Mucosa of stomach (tissue), 1 donor: Measurements from ENCODE around the gene ZNF362.
"Not testable (repeated sequence)": the region's sequence is repeated elsewhere in the genome, so short reads cannot be mapped to it uniquely, and the experiment has no call there.

ENCODE experiments used
- H3K27me3 ChIP-seq: one replicate; pipeline ENCODE4 v1.7.0; 2013; ENCODE audit warnings: mild to moderate bottlenecking, low read length; ENCODE audit not compliant: control insufficient read depth, insufficient read depth
- H3K36me3 ChIP-seq: one replicate; pipeline ENCODE4 v1.7.0; 2013; ENCODE audit warnings: low read length; ENCODE audit not compliant: control insufficient read depth, insufficient read depth
- H3K4me1 ChIP-seq: one replicate; pipeline ENCODE4 v1.7.0; 2013; ENCODE audit warnings: mild to moderate bottlenecking, low read length; ENCODE audit not compliant: control insufficient read depth, insufficient read depth
- H3K4me3 ChIP-seq: one replicate; pipeline ENCODE4 v1.7.0; 2013; ENCODE audit warnings: low read length
- H3K9ac ChIP-seq: one replicate; pipeline ENCODE4 v1.7.0; 2013; ENCODE audit warnings: mild to moderate bottlenecking, low read length, moderate library complexity
- H3K9me3 ChIP-seq: one replicate; pipeline ENCODE4 v1.7.0; 2013; ENCODE audit warnings: mild to moderate bottlenecking, low read length, moderate library complexity; ENCODE audit not compliant: control insufficient read depth
- donor health status: Pancreatic carcinoma.

ZNF362 gene

DNA sequence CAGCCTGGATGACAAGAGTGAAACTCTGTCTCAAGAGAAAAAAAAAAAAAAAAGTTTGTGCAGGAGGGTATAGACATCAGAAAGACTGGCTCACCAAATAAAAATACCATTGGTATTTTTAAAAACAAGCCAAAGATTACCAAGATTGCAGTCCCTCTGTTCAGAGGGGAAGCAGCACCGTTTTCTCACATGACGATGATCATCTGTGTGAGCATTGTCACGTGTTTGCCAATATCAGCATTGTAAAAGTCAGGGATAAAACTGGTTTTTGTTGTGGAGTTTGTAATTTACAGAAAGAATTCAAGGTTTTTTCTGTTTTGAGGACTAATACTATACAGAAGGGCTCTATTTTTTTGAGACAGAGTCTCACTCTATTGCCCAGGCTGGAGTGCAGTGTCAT is 26.5 kb downstream of the ZNF362 start:
- H3K4me1 ChIP-seq: no peaks in the 10 kb centered on the region
- H3K4me3 ChIP-seq: no peak overlapping the region
- H3K9me3 ChIP-seq: no peaks in the 10 kb centered on the region
- no peak overlapping the region for H3K9ac ChIP-seq
- H3K36me3 ChIP-seq: peaks cover 10% of the 10 kb centered on the region
- no peaks in the 10 kb centered on the region for H3K27me3 ChIP-seq

DNA sequence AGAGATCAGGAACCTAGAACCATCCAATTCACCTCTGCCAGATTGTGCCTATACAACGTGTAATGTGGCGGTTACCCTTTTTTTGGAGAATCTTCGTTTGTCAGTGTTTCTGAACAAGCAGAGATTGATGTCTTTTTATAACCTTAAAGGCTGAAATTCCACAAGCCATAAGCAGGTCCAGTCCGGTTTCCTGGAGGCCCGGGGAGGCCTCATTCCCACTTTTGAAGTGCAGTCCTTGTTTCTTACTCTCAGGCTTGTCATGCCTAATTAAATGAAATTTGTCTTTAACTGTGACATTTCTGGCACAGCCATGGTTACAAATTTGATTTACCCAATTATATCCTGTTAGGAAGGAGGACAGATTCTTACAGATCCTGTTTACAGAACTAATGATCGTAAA is 27.8 kb downstream of the ZNF362 start:
- Histone ChIP-seq H3K36me3 (peaks cover 10% of the 10 kb centered on the region), H3K9me3 (no peaks in the 10 kb centered on the region), H3K27me3 (no peaks in the 10 kb centered on the region), H3K9ac (no peak overlapping the region), H3K4me3 (no peak overlapping the region), H3K4me1 (no peaks in the 10 kb centered on the region)

DNA sequence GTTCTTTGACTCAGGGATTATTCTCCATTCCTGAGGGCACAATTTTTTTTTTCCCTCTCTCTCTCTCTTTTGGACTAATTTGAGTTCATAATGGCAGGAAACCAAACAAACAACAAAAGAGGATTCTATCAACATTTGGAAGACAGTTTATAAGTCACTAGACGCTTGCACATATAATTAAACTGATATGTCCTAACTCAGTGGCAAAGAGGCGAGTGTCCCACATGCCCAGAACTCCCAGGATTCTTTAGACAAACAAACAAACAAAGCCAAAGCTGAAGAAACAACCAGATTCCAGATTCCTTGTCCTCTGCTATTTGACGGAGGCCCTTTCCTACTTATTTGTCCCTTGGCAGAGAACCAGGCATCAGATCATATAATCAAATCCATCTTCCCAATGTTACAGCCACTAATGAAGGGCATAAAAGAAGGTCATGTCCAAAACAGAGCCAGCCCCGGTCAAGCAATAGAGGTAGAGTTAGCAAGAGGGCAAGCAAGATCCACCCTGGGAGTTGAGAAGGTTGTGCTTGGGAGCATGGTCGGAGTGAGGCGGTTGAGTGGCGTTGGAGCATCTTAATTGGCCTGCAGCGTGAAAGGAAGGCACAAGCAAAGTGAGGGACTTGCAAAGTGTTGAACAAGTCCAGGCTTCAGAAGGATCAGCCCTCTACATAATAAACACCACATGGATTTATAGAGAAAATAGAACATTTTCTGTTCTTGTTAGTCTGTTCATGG is 30.3 kb downstream of the ZNF362 start:
- Histone ChIP-seq H3K4me3 (no peak overlapping the region), H3K4me1 (no peaks in the 10 kb centered on the region), H3K27me3 (no peaks in the 10 kb centered on the region), H3K36me3 (peaks cover 3% of the 10 kb centered on the region), H3K9me3 (no peaks in the 10 kb centered on the region), H3K9ac (no peak overlapping the region)

DNA sequence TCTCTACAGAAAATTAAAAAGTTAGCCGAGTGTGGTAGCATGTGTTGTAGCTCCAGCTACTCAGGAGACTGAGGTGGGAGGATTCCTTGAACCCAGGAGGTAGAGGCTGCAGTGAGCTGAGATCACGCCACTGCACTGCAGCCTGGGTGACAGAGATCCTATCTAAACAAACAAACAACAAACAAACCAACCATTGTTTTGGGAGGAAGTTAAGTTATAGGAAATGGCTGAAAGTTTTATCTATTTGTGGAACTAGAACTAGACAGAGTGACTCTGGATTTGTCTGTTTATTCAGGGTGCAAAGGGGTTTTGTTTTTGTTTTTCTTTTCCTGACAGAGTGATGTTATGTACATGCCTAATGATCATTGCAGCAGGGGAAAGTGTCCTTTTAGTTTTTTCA is 31.0 kb downstream of the ZNF362 start:
- no peak overlapping the region for H3K9ac ChIP-seq
- no peaks in the 10 kb centered on the region for H3K27me3 ChIP-seq
- no peak overlapping the region for H3K4me3 ChIP-seq
- no peaks in the 10 kb centered on the region for H3K4me1 ChIP-seq
- H3K9me3 ChIP-seq: no peaks in the 10 kb centered on the region
- H3K36me3 ChIP-seq: no peaks in the 10 kb centered on the region

DNA sequence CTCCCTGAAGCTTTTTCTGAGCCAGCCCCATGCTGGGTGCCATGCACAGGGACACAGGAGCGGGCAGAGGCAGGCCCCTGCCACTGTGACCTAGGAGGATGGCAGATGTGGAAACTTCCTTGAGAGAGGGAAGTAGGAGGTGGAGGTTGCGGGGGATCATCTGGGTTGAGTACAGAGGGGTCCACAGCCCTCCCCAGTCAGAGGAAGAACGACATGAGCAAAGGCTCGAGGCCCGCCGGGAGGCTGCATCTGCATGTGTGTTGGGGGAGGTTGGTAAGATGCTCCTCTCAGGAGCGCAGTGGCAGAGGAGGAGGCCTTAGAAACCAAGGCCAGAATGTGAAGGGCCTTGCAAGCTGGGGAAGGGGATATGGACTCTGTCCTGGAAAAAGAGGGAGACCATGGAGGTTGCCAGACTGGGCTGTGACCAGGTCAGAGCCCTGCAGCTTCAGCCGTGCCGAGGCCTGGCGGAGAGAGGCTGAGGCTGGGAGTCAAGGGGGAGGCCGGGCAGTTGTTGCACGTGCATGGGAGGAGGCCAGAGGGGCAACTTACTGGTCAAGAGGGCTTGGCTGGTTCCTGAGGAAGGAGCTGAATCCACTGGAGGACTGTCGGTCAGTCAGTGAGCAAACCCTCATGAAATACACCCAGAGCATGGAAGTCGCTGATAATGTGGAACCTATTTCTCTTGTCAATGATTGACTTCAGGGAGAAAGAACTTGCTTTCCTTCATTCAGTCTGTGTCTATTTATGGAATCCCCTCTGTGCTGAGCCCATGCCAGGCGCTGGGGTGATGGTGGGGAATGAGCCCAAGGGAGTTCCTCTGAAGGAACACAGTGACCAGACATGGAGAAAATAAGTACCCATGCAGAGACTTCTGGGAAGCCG is 32.9 kb downstream of the ZNF362 start:
- H3K9ac ChIP-seq: no peak overlapping the region

DNA sequence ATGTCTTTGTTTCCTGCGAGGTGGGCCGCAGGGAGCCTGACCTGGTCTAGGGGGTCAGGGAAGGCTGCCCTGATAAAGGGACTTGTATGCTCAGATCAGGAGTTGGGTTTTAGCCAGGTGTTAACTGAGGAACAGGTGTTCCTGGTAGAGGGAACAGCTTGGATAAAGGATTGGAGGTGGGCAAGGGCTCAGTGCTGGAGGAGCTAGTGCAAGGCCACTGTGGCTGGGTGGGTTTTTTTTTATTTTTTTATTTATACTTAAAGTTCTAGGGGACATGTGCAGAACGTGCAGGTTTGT is 33.5 kb downstream of the ZNF362 start:
- no peaks in the 10 kb centered on the region for H3K36me3 ChIP-seq
- no peaks in the 10 kb centered on the region for H3K27me3 ChIP-seq
- no peaks in the 10 kb centered on the region for H3K9me3 ChIP-seq
- H3K4me1 ChIP-seq: no peaks in the 10 kb centered on the region
- no peak overlapping the region for H3K4me3 ChIP-seq
- H3K9ac ChIP-seq: no peak overlapping the region

More for the DNA sequence above, 32.9 kb downstream of the ZNF362 start:
- no peaks in the 10 kb centered on the region for H3K36me3 ChIP-seq
- H3K27me3 ChIP-seq: no peaks in the 10 kb centered on the region
- H3K9me3 ChIP-seq: no peaks in the 10 kb centered on the region
- H3K4me1 ChIP-seq: no peaks in the 10 kb centered on the region
- no peak overlapping the region for H3K4me3 ChIP-seq

DNA sequence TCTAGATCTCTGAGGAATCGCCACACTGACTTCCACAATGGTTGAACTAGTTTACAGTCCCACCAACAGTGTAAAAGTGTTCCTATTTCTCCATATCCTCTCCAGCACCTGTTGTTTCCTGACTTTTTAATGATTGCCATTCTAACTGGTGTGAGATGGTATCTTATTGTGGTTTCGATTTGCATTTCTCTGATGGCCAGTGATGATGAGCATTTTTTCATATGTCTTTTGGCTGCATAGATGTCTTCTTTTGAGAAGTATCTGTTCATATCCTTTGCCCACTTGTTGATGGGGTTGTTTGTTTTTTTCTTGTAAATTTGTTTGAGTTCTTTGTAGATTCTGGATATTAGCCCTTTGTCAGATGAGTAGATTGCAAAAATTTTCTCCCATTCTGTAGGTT is 34.3 kb downstream of the ZNF362 start:
- not testable (repeated sequence) for H3K4me1 ChIP-seq, H3K27me3 ChIP-seq, H3K9ac ChIP-seq, H3K36me3 ChIP-seq, H3K9me3 ChIP-seq, H3K4me3 ChIP-seq

DNA sequence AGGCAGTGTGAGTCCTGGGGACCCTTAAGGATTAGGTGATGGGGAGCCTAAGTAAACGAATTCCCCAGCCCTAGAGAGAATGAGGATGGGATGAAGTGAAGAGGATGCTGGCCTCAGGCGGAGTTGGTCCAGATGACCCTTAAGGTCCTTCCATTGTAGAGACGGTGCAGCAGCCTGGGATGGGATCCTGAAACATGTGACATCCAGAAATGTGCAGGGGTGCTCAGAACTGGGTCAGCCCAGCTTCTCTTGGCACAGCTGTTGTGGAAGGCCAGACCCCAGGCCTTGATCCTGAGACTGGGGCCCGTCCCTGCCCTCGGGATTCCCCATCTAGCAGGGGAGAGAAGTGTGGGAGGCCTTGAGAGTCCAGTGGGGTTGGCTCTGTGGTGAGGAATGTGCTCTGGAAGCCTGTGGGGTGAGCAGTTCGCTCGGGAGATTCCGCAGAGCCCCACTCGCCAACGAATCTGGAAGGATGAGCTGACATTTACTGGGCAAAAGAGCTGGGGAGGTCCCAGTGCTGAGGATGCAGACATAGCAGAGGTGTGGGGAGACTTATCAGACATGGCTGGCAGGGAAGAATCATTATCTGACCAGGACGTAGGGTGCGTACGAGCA is 36.5 kb downstream of the ZNF362 start:
- H3K9ac ChIP-seq: no peak overlapping the region
- no peaks in the 10 kb centered on the region for H3K9me3 ChIP-seq
- H3K4me3 ChIP-seq: no peak overlapping the region
- H3K27me3 ChIP-seq: no peaks in the 10 kb centered on the region
- H3K4me1 ChIP-seq: peaks cover 7% of the 10 kb centered on the region
- H3K36me3 ChIP-seq: no peaks in the 10 kb centered on the region

DNA sequence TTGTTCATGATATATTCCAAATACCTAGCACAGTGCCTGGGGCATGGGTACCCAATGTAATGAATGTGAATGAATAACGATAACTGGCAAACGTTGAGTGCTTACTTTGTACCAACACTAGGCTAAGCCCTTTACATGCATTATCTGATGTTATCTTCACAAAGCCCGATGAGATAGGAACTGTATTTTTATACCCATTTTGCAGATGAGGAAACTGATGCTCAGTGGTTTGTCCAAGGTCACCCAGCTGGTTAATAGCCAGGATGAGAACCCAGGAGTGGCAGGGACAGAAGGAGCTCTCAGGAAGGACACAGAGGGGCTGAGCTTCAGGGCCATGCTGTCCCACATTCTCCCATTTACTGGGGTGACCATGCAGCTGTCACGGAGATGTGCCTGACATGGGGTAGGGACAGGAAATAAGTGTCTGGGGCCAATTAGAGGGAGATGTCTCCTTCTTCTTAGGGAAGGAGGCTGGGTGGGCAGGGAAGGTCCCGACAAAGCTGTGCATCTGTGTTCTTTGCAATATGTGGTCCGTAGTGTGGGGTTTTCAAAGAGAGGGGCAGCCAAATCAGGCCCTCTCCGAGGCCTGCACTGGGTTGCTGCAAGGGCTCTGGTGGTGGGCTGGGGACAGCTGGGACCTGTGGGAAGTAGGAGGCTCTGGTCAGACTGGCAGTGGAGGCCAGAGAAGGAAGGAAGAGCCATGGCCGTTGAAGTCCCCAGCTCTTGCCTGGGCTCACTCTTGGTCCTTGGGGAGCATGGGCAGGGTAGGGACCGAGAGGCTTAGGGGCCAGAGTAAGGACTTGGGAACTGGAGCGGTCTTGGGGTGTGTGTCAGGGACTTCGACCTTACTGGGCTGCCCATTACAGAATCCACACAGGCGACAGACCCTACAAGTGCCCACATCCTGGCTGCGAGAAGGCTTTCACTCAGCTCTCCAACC is 38.0 kb downstream of the ZNF362 start:
- H3K36me3 ChIP-seq: no peaks in the 10 kb centered on the region
- no peaks in the 10 kb centered on the region for H3K27me3 ChIP-seq

DNA sequence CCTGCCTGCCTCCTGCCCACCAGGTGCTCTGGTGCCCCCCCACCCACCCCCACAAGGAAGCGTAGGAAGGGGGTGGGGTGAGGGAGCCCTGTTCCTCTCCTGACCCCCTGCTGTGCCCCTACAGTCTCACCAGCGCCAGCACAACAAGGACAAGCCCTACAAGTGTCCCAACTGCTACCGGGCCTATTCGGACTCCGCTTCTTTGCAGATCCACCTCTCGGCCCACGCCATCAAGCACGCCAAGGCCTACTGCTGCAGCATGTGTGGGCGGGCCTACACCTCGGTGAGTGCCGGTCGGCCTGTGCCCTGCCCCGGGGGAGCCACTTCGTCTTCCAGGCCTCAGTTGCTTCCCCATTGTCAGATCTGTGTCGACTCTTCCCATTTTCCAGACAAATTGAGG is 38.7 kb downstream of the ZNF362 start:
- no peaks in the 10 kb centered on the region for H3K27me3 ChIP-seq
- no peaks in the 10 kb centered on the region for H3K9me3 ChIP-seq
- H3K4me3 ChIP-seq: no peak overlapping the region
- peaks cover 16% of the 10 kb centered on the region for H3K4me1 ChIP-seq
- H3K36me3 ChIP-seq: no peaks in the 10 kb centered on the region
- no peak overlapping the region for H3K9ac ChIP-seq

More for the DNA sequence above, 38.0 kb downstream of the ZNF362 start:
- Histone ChIP-seq H3K9ac (no peak overlapping the region), H3K9me3 (no peaks in the 10 kb centered on the region), H3K4me3 (no peak overlapping the region), H3K4me1 (peaks cover 16% of the 10 kb centered on the region)

DNA sequence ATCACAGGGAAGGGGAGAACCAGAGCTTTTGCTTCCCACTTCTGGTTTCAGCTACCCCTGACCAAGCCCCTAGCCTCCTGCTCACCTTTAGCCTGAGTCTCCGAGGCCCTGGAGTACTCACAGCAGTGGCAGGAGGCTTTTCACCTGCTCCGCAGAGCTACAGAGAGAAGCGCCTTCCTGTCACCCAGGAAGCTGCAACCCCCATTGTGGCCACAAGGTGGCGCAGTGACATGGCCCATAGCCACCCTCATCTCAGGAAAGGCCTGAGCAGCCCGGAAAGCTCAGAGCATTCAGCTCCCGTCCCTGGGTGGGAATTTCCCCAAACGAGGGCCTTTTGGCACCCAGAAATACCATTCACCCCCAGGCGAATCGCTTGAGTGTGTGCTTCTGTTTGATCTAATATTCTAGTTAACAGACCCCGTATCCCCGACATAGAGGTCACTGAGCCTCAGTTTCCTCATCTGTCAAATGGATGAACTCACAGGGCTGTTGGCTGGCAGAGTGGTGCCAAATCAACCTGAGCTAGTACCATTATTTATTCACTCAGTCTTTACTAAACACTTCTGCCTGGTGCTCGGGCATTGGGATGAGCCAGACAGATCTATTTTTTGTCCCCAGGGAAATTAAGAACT is 39.3 kb downstream of the ZNF362 start:
- no peaks in the 10 kb centered on the region for H3K27me3 ChIP-seq
- H3K9ac ChIP-seq: no peak overlapping the region
- H3K36me3 ChIP-seq: no peaks in the 10 kb centered on the region
- H3K9me3 ChIP-seq: no peaks in the 10 kb centered on the region
- H3K4me3 ChIP-seq: no peak overlapping the region
- H3K4me1 ChIP-seq: peaks cover 16% of the 10 kb centered on the region
